HT-29 (cell line): Measurements from ENCODE around the gene GOLGA6C. TPM values are rescaled to one million over a fixed set of nuclear protein-coding genes. Genes with fewer than 3 reads are reported as not detected.
"Not testable (repeated sequence)": the region's sequence is repeated elsewhere in the genome, so short reads cannot be mapped to it uniquely, and the experiment has no call there.

ENCODE experiments used
- DNase-seq: peaks from one replicate; pipeline ENCODE4 v3.0.0-alpha.2; 2015; ENCODE audit warnings: low spot score
- total RNA-seq: library from RNA; depleted of rRNA; stranded (reverse); fragments of >200 nt; shearing (Covaris generic); gene quantifications from 2 replicates; pipeline ENCODE4 v1.2.3, GENCODE V29; 2014

GOLGA6C gene
- total RNA-seq, 1 experiment from 2014 or later, result not detected

GRCh38 chr15:75227112-75227511 lies 31.0 kb upstream of the GOLGA6C start:
- not testable (repeated sequence) for DNase-seq

DNA sequence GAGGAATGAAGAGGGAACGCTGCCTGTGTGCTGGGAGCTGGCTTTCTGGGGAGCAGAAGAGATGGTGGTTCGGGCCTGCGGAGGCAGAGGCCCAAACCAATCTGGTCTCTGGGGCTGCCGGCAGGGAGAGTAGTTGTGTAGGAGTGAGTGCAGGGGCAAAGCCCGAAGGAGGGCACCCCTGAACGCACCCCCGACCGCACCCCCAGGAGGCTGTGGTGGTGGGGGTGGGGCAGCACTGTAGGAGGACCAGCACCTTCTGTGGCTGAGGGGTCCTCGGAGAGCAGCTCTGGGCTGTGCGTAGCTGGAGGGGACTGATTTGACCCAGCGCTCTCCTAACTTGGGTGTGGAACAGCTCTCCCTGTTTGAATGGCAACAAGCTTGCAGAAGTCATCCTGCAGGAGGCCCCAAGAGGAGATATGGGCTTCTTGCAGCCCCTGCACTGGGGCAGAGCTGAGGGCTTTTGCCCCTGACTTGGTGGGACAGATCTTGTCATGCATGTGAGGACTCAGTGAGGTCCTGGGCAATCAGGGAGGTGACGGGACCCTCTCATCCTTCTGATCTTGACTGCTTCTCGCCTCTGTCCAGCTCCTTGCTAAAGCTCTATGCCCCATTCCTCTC lies 30.4 kb upstream of the GOLGA6C start:
- no peak for DNase-seq

DNA sequence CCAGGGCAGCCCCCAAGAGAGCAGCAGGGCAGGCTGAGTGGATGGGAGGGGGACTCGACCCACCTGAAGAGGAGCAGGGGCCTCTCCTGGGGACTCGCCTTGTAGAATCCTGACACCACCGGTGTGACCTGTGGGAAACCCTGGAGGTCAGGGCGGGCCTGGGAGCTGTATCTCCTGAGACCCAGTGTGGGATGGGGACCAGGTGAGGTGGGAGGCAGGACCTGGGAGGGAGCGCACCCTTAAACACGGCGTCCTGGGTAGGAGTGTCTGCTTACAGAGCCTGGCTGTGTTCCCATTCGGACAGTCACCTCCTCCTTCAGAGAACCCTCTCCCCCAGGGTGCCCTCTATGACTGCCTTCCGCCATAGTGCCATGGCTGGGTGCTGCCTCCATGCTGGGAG lies 29.3 kb upstream of the GOLGA6C start:
- no peak for DNase-seq

GRCh38 chr15:75229191-75230015 lies 28.7 kb upstream of the GOLGA6C start:
- DNase-seq, result no peak

- no peak for DNase-seq
Observed at GRCh38 chr15:75230016-75230343, 28.2 kb upstream of the GOLGA6C start.

- no peak for DNase-seq
Observed at GRCh38 chr15:75230551-75231371, 27.4 kb upstream of the GOLGA6C start.

- DNase-seq, result no peak
Observed at GRCh38 chr15:75231836-75232235, 26.3 kb upstream of the GOLGA6C start.

DNA sequence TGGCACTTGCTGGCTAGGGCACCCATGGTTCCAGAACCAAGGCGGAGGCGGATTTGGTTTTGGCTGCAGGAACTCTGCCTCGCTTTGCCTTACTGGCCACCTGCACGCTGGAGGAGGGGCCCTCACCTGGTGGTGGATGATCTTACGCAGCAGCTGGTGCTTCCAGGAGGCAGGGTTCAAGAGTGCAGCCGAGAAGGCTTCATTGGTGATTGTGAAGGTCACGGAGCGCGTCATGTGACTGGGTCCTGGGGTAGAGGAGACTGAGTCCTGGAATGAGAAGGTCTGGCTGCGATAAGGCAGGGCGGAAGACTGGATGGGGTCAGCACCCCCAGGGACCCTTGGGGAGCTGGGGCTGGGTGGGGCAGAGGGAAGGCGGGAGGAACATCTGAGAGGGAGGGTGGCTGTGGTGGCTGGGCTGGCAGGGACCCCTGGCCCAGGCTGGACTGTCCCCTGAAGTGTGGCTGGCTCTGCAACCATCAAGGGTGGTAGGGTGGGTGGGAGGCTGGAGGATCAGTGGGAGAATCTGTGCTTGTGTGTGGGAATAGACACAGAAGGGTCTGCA lies 25.8 kb upstream of the GOLGA6C start:
- no peak for DNase-seq

GRCh38 chr15:75232826-75233503 lies 25.2 kb upstream of the GOLGA6C start:
- DNase-seq, result no peak

DNA sequence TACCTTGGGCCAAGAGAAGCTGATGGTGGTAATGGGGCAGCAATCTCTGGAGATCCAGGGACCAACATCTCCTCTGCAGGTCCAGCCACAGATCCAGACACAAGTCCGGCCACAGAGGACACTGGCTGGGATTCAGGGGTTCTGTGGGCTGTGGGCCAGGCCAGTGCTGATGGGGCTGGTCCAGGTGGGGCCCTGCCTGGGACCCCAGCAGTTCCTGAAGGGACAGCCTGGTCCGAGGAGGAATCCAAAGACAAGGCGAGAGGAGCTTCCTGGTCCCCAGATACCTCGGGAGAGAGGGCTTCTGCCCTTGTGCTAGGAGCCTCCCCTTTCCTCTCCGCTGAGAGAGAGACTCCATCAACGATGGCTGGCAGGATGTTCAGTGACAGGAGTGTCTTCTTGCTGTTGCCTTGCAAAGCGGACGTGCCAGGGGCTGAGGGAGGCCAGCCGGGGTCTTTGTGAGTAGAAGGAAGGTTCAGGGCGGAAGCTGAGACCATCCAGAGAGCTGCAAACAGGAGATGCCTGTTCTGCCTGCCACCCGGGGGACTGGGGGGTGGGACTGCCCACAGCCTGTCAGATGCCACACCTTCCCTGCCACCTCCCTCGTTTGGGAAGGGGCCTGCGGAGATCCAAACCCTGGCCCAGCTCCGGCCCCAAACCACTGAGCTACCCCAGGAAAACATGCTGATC lies 24.5 kb upstream of the GOLGA6C start:
- DNase-seq, result no peak

DNA sequence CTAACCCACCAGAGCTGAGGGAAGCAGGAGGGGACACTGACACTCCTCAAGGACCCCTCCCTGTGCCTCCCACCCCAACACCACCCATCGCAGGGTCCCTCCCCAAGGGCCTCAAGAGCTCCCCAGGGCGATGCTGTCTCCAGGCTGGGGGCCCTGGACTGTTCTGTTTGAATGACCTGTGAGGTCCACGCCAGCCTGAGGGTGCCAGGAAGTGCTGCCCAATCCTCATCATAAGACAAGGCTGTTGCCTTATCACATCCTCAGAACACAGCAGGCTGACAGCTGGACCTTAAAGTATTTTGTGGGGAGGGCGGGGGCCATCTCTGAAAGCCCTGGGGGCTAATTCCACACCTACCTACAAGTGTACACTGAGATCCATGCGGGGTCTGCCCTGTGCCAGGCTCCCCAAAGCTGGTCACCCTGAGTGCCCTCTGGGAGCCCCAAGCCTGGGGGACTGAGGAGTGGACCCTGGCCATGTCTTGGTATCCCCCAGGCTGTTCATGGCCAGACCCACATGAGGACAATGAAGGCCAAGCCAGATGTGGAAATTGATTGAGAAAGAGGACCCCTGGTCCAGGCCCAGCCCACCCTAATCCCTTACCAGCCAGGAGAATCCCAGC lies 23.8 kb upstream of the GOLGA6C start:
- DNase-seq, result no peak

GRCh38 chr15:75235051-75235673 lies 23.0 kb upstream of the GOLGA6C start:
- no peak for DNase-seq

- no peak for DNase-seq
Observed at GRCh38 chr15:75235760-75236729, 22.1 kb upstream of the GOLGA6C start.

DNA sequence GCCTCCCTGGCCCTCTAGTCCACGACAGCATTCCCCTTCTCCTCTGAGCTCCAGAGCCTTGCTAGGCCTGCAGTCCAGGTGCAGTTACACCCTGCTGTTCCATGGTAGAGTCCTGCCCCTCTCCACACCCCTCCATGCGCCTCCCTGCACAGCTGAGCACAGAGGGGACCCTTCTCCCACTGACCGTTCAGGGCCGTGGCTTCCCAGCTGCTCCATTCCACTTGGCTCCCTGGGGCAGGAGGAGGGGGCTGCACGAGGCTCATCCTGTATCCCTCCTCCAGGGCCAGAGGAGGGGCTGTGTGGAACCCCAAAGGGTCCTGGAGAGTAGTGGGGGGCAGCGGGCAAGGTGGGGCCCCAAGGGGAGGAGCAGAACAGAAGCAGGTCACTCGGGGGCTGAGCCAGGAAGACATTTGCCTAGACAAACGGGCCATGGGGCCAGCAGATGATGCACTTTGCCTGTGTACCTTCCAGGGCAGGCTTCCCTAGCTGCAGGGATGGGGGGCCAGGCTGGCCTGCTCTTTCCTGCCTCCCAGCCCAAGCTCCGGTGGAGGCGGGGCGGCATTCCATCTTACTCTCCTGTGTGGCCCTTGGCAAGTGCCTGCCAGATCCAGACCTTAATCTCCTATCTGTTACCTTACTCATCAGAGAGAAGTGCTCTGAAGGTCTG lies 20.7 kb upstream of the GOLGA6C start:
- no peak for DNase-seq

DNA sequence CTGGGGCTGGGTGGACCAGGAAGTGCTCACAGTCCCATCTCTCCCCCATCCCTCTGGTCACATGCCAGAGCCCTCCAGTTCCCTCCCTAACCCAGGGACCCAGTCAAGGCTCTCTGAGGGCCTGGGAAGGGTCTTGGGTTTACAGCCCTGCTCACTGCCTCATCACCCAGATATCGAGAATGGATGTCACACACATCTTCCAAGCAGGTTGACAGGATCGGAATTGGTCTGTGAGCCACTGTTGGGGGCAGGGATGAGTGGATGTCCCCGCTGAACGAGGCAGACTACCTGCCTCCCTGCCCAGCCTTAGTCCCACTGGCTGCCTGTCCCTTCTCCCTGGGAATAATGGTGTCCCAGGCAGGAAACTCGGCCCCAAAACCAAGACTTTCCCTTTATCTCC lies 20.0 kb upstream of the GOLGA6C start:
- no peak for DNase-seq

GRCh38 chr15:75245741-75246140 lies 12.4 kb upstream of the GOLGA6C start:
- DNase-seq, result not testable (repeated sequence)

- DNase-seq, result not testable (repeated sequence)
Observed at GRCh38 chr15:75248991-75249390, 9.1 kb upstream of the GOLGA6C start.

GRCh38 chr15:75249726-75250125 lies 8.4 kb upstream of the GOLGA6C start:
- DNase-seq, result no peak
